Small intestine (tissue), 7 donors: ENCODE data around the gene WAPL. TPM values are rescaled to one million over a fixed set of nuclear protein-coding genes. Genes with fewer than 3 reads are reported as not detected.
A peak's percentile ranks its signal among the peaks of the same experiment; 100 is the strongest.

Experiments
- DNase-seq, 2 donors: peaks; one replicate each; pipeline versions ENCODE4 v3.0.0 to v3.0.0-alpha.2; 2013
- FAIRE-seq: peaks from 2 replicates; lab custom pipeline; 2012; peaks lifted over from hg19 to GRCh38; lab: Jason Lieb, UNC
- H3K27ac ChIP-seq, 3 donors: one replicate each; pipeline ENCODE4 v1.5.1; 2013; ENCODE audit warnings: low read length in 2 of 3, mild to moderate bottlenecking in 2 of 3, control low read depth in 1 of 3, inconsistent platforms in 1 of 3, low read depth in 1 of 3, moderate library complexity in 1 of 3
- H3K27me3 ChIP-seq, 3 donors: one replicate each; pipeline ENCODE4 v1.6.1; 2013; ENCODE audit warnings: low read length in 3 of 3, inconsistent platforms in 1 of 3; ENCODE audit not compliant: control insufficient read depth in 3 of 3, insufficient read depth in 3 of 3
- H3K36me3 ChIP-seq, 3 donors: one replicate each; pipeline ENCODE4 v1.6.1; 2013; ENCODE audit warnings: low read length in 3 of 3, inconsistent platforms in 1 of 3, low read depth in 1 of 3, mild to moderate bottlenecking in 1 of 3, moderate library complexity in 1 of 3; ENCODE audit not compliant: control insufficient read depth in 3 of 3, insufficient read depth in 2 of 3
- H3K4me1 ChIP-seq, 3 donors: one replicate each; pipeline ENCODE4 v1.6.1; 2013; ENCODE audit warnings: low read length in 2 of 3, inconsistent platforms in 1 of 3, low read depth in 1 of 3, mild to moderate bottlenecking in 1 of 3, moderate library complexity in 1 of 3; ENCODE audit not compliant: control insufficient read depth in 3 of 3, insufficient read depth in 2 of 3
- H3K4me3 ChIP-seq, 3 donors: one replicate each; pipeline ENCODE4 v1.5.1; 2013; ENCODE audit warnings: low read length in 3 of 3, control low read depth in 1 of 3, inconsistent platforms in 1 of 3, low read depth in 1 of 3, mild to moderate bottlenecking in 1 of 3, moderate library complexity in 1 of 3
- H3K9me3 ChIP-seq, 2 donors: one replicate each; pipeline ENCODE4 v1.6.1; 2013; ENCODE audit warnings: low read depth in 1 of 2, low read length in 1 of 2; ENCODE audit not compliant: control insufficient read depth in 2 of 2, insufficient read depth in 1 of 2
- WGBS, 3 donors: extraction: QIAGEN DNeasy Blood & Tissue Kit; methylation state at CpG; one replicate each; pipeline ENCODE4 v1.1.7; 2013; 5-methylcytosine and 5-hydroxymethylcytosine counted together
- polyA plus RNA-seq, 4 donors: library from polyadenylated mRNA; stranded (reverse) in 3 of 4; unstranded in 1 of 4; fragments of 200-250 nt in 3 of 4; fragments of 120-200 nt in 1 of 4; gene quantifications; one replicate each; pipeline versions ENCODE4 v1.2.1 to v1.2.3, GENCODE V29; 2013
- donor health status: healthy with polysubstance abuse.
- donor health status: control.
- donor health status: control.
- donor health status: Bipolar disorder and iron deficiency.
- donor health status: healthy.

WAPL gene
- polyA plus RNA-seq, 4 donors = 15.7 to 35.5 (median 18.4) TPM

GRCh38 chr10:86434656-86435055 lies 86.9 kb downstream of the WAPL start:
- Histone ChIP-seq H3K27me3 (no peaks in the 10 kb centered on the region), H3K4me3 (no peak overlapping the region), H3K36me3 (peaks cover 3 to 6% (median 4%) of the 10 kb centered on the region in 3 donors), H3K9me3 (no peaks in the 10 kb centered on the region), H3K4me1 (peaks cover 3 to 24% (median 6%) of the 10 kb centered on the region in 3 donors), H3K27ac (no peak overlapping the region)
- 87 to 94% (median 90%) methylated on average over 1 of the region's 1 CpG for WGBS, 3 donors
- DNase-seq (no peak), FAIRE-seq (no peak)

- FAIRE-seq = no peak
- WGBS, 3 donors = 64 to 74% (median 71%) methylated on average over 5 of the region's 5 CpGs
Measured at GRCh38 chr10:86423739-86424138, 97.9 kb downstream of the WAPL start.

GRCh38 chr10:86419101-86419500 lies 102.5 kb downstream of the WAPL start:
- H3K9me3 ChIP-seq = no peaks in the 10 kb centered on the region
- H3K4me1 ChIP-seq = peaks cover 3 to 15% (median 5%) of the 10 kb centered on the region in 3 donors
- no peak overlapping the region for H3K27ac ChIP-seq
- FAIRE-seq (no peak), DNase-seq (no peak)
- H3K4me3 ChIP-seq = no peak overlapping the region
- no peaks in the 10 kb centered on the region for H3K36me3 ChIP-seq
- no peaks in the 10 kb centered on the region for H3K27me3 ChIP-seq
- WGBS, 3 donors = 45 to 73% (median 66%) methylated on average over 2 of the region's 2 CpGs

More at GRCh38 chr10:86423739-86424138, 97.9 kb downstream of the WAPL start:
- Histone ChIP-seq H3K36me3 (no peaks in the 10 kb centered on the region), H3K27me3 (no peaks in the 10 kb centered on the region), H3K4me1 (no peaks in the 10 kb centered on the region), H3K27ac (no peak overlapping the region), H3K9me3 (no peaks in the 10 kb centered on the region), H3K4me3 (no peak overlapping the region)
- no peak for DNase-seq

- WGBS, 3 donors = 23 to 32% (median 24%) methylated on average over 5 of the region's 5 CpGs
- no peaks in the 10 kb centered on the region for H3K27me3 ChIP-seq
- H3K9me3 ChIP-seq = peaks cover 0 to 5% of the 10 kb centered on the region in 2 donors
- DNase-seq (no peak), FAIRE-seq (no peak)
- peaks cover 3 to 47% (median 7%) of the 10 kb centered on the region in 3 donors for H3K4me1 ChIP-seq
- no peaks in the 10 kb centered on the region for H3K36me3 ChIP-seq
- peak overlapping the region in 2 of 3 donors; percentile 18 to 76 for H3K27ac ChIP-seq
- no peak overlapping the region for H3K4me3 ChIP-seq
Measured at GRCh38 chr10:86415583-86415982, 106.0 kb downstream of the WAPL start.

GRCh38 chr10:86415116-86415515 lies 106.5 kb downstream of the WAPL start:
- Histone ChIP-seq H3K27ac (peak overlapping the region in 1 of 3 donors; percentile 76), H3K36me3 (no peaks in the 10 kb centered on the region), H3K9me3 (peaks cover 0 to 7% of the 10 kb centered on the region in 2 donors), H3K27me3 (no peaks in the 10 kb centered on the region), H3K4me1 (peaks cover 3 to 47% (median 7%) of the 10 kb centered on the region in 3 donors), H3K4me3 (no peak overlapping the region)
- DNase-seq = peak; percentile 74 to 88
- peak; percentile 62 for FAIRE-seq
- WGBS, 3 donors = 14 to 56% (median 30%) methylated on average over 3 of the region's 3 CpGs

GRCh38 chr10:86413046-86413728 lies 108.4 kb downstream of the WAPL start:
- FAIRE-seq = no peak
- peak overlapping the region in 1 of 3 donors; percentile 85 for H3K27ac ChIP-seq
- H3K4me3 ChIP-seq = no peak overlapping the region
- no peaks in the 10 kb centered on the region for H3K36me3 ChIP-seq
- DNase-seq = peak in 1 of 2 donors; percentile 47
- H3K4me1 ChIP-seq = peaks cover 3 to 51% (median 7%) of the 10 kb centered on the region in 3 donors
- 31 to 49% (median 47%) methylated on average over 6 of the region's 6 CpGs for WGBS, 3 donors
- H3K27me3 ChIP-seq = no peaks in the 10 kb centered on the region
- peaks cover 0 to 7% of the 10 kb centered on the region in 2 donors for H3K9me3 ChIP-seq

GRCh38 chr10:86411852-86412560 lies 109.6 kb downstream of the WAPL start:
- peaks cover 0 to 7% of the 10 kb centered on the region in 2 donors for H3K9me3 ChIP-seq
- DNase-seq = no peak
- peaks cover 3 to 47% (median 7%) of the 10 kb centered on the region in 3 donors for H3K4me1 ChIP-seq
- H3K27ac ChIP-seq = peak overlapping the region in 2 of 3 donors; percentile 6 to 85
- 64 to 75% (median 68%) methylated on average over 6 of the region's 6 CpGs for WGBS, 3 donors
- no peaks in the 10 kb centered on the region for H3K27me3 ChIP-seq
- no peaks in the 10 kb centered on the region for H3K36me3 ChIP-seq
- FAIRE-seq = no peak
- no peak overlapping the region for H3K4me3 ChIP-seq

- H3K27me3 ChIP-seq = no peaks in the 10 kb centered on the region
- H3K4me1 ChIP-seq = peaks cover 3 to 47% (median 7%) of the 10 kb centered on the region in 3 donors
- FAIRE-seq = no peak
- 8 to 15% (median 11%) methylated on average over 7 of the region's 7 CpGs for WGBS, 3 donors
- DNase-seq = peak; percentile 73 to 78
- H3K27ac ChIP-seq = peak overlapping the region; percentile 6 to 85 (median 84)
- no peaks in the 10 kb centered on the region for H3K36me3 ChIP-seq
- H3K9me3 ChIP-seq = peaks cover 0 to 7% of the 10 kb centered on the region in 2 donors
- H3K4me3 ChIP-seq = no peak overlapping the region
Measured at GRCh38 chr10:86411281-86411841, 110.2 kb downstream of the WAPL start.
